Measurements from ENCODE around the gene ACOXL.

Gene ACOXL

DNA sequence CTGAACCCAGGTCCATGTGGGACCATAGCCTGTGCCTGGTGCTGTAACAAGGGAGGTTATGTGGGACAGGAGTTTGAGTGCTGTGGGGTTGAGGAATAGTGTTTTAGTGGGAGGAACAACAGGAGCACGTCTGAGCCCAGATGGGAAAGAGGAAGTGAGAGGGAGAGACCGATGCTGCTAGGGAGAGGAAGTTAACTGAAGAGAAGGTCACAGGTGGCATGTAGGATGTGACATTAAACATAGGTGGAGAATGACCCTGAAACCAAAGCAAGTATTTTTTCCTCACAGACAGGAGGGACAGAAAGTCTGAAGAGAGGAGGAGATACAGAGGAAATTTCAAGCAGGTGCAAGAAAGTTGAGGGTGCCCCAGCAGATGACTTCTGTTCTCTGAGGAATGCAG, 87.8 kb downstream of the ACOXL start:
- no peak for DNase-seq (ENCODE audit: low read depth in 1 of 2, low spot score in 1 of 2)

DNA sequence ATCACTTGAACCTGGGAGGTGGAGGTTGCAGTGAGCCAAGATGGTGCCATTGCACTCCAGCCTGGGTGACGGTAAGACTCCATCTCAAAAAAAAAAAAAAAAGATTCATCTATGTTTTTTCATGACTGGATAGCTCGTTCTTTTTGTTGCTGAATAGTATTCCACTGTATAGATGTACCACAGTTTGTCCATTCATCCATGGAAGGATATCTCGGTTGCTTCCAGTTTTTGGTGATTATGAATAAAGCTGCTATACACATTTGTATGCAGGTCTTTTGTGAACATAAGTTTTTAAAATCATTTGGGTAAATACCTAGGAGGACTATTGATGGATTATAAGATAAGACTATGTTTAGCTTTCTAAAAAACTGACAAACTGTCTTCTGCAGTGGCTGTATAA, 90.8 kb downstream of the ACOXL start:
- DNase-seq (ENCODE audit: low read depth in 1 of 2, low spot score in 1 of 2): no peak

DNA sequence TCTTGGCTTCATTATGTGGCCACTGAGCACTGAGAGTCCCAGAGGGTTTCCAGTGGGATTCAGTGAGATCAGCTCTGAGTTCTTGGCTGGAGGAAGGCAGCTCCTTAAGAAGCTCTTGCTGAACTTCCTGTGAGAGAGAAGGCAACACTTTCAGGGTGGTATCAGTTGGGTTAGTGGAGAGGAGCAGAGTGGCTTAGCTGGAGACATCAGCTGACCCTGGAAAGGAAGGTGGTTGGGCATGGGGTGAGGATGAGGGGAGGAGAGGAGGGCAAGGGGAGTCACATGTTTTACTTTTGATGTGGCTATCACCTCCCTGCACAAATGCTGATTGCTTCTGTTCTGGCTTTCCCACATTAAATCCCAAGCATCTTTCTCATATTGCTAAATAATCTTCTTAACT, 95.1 kb downstream of the ACOXL start:
- DNase-seq (ENCODE audit: low read depth in 1 of 2, low spot score in 1 of 2): no peak

DNA sequence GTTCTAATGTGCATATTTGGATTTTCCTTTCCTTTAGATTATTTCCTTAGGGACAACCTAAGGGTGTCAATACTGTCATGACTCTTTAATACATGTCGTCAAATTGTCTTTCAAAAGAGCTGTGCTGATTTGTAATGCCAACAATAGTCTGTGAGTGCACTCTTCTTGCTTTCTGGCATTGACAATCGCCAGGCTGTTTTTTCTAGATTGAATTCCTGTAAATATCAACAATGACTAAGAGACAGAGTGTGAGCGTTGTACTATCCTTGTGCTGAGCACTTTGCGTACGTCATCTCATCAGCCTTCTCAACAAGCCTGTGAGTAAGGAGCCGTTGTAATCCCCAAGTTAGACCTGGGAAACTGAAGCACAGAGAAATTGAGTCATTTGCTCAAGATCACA, 96.0 kb downstream of the ACOXL start:
- no peak for DNase-seq (ENCODE audit: low read depth in 1 of 2, low spot score in 1 of 2)

DNA sequence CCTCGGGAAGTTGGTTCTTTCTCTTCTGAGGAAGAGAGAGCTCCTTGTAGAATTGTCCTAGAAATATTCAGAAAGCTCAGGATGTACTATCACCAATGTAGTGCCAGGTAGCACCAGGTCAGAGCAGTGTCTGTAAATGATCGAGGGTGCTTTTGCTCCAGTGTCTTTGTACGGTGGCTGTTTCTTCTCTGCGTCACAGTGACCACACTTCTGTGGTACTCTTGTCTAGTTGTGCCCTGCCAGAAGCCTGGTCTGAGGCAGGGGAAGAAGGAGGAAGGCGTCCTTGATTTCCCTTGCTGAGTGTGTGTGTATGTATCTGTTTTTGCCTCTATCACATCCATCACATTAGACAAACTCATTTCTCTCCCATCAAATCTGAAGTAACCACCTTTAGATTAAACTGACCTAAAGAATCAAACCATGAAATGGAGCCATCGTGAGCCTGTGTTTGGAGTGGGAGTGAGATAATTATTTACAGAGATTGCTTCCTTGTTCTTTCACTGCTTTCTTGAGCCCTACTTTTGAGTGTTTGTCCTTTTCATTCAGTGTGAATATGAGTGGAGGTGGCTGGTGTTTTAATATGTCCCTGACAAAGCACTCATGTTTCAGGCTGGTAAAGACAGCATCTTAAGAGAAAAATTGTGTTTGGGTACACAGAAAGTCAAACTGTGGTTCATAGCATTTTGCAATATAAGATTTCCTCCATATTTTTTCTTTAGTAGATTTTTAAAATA, 97.2 kb downstream of the ACOXL start:
- no peak for DNase-seq (ENCODE audit: low read depth in 1 of 2, low spot score in 1 of 2)

DNA sequence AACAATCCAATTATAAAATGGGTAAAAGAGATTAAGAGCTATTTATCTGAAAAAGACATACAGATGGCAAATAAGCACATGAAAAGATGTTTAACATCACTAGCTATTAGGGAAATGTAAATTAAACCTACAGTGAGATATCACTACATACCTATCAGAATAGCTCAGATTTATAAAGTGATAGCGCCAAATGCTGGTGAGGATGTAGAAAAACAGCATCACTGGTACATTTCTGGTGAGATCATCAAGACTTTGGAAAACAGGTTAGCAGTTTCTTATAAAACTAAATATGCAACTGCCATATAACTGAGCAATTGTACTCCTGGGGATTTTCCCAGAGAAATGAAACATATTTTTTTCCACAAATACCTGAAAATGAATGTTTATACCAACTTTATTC, 100.4 kb downstream of the ACOXL start:
- no peak for DNase-seq (ENCODE audit: low read depth in 1 of 2, low spot score in 1 of 2)

DNA sequence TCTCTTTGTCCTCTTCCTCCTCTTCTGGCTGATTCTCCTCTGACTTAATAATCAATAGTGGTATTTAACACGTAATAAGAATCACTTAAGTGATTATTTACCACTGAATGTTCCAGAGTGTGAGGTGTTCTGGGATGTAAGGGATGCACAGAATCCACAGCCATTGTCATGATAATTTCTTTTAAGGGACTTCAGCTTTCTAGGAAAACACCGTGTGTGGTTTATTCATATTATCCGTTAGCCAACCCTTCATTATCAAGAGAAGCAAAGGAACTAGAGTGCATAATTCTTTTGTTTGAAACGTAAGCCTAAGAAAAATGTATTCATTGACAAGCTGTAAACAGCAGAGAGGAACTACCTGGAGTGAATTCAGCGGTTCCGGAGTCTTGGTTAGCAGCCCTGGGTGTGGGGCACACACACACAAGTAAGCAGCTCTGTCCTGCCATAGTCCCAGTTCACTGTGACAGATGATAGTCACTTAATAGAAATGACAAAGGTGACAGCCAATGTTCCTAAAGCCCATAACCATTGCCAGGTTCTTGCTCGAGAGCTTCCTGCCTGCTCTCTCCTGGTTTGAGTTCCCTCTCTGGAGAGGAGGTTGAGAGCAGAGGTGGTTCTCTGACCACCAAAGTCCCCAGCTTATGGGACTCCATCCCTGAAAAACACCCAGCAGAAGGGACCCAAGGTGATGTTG, 101.9 kb downstream of the ACOXL start:
- DNase-seq (ENCODE audit: low read depth in 1 of 2, low spot score in 1 of 2): no peak

DNA sequence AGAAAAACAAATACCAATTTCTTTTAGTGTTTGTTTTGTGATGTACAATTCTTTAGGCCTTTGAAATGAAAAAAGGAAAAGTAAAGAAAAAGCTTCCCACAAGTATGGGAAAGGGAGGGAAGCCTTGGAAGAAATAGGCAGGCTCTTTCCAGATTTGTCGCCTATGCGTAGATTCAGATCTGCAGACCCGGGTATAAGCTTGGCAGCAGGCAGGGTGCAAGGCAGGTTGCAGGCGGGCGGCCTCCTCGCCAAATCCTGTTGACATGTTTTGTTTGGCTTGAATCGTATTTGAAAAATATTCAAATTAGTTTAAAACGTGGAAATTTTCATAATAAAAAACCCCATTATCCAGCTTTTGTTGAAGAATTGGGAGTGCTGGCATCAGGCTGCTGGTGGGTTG, 104.3 kb downstream of the ACOXL start:
- DNase-seq (ENCODE audit: low read depth in 1 of 2, low spot score in 1 of 2): no peak

DNA sequence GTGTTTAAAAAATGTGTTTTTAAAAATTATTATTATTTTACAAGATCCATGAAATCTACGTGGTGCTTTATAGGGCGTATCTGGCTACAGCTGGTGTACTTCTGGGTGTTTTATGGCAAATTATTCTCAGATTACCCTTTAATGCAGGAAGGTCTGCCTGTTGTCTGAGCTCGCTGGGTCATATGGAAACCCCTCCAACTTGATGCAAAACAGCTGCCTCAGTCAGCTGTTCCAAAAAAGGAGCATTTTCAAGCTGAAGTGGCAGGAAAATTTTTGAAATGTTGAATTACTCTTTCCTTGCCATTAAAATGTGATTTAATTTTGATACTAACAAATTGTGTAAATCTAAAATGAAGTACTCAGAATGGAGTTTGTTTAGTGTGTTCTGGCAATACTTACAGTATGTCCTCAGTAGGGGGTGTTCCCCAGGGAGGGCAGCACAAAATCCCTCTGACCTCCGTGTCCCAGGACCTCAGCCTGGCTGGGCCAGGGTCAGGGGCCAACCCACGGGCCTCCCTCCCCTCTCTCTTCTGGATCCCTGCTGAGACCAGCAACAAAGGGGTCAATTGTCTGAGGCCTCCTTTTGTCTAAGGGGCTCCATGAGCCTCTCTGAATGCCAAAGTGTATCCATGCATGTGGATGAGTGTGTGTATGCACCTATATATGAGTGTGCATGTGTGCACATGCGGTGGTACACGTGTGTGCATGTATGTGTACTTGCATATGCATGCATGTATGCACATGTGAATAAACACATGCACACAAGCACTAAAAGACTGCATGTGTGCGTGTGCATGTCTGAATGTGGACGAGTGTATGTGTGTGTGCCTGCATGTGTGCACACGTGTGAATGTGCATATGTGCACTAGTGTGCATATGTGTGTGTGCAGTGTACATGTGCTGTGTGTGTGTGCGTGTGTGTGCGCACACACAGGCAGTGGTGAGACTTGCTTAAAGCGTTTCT, 105.4 kb downstream of the ACOXL start:
- DNase-seq (ENCODE audit: low read depth in 1 of 2, low spot score in 1 of 2): no peak

DNA sequence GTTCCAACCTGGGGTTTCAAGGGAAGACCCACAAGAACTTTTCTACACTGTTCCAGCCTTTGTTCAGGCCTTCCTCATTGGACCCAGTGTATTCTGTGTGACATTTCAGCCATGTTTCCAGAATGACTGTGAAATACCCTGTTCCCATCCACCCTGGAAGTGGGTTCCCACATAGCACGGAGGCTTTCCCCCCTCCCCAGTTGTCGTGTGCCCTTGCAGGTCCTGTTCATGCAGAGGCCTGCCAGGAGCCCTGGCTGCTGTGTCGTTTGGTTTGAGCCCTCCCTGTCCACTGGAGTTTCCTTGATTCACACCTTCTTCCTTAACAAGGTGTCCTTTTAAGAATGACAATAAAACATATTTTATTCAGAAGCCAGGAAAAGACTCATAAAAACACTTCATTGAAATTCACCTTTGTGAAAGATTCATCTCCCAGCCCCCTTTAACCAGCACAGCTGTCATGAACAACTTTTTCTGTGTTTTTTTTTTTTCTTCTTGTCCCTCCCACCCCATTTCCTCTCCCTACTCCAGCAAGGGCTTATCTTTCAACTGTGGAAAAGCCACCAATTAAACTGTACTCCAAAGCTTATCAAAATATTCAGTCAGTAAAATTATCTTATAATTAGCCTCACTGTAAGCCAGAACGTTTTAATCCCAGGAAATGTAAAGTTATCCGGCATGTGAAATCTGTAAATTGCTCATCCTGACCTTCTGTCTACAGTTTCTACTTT, 106.4 kb downstream of the ACOXL start:
- no peak for DNase-seq (ENCODE audit: low read depth in 1 of 2, low spot score in 1 of 2)

DNA sequence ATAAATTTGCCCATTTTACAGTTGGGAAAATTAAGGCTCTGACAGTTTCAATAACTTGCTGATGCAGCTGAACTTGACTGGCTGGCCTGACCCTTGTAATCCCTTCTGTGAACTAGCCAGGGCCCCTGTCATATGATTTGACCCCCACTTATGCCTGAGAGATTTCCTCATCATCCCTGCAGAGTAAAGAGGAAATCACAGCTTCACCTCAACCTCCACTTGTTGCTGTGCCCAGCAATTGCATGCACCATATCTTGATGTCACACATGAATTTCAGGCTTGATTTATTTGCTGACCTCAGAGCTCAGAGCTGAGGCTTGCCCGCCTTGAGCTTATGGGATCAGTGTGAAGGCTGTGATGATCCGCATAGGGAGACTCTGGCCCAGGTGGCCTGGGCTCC, 108.1 kb downstream of the ACOXL start:
- no peak for DNase-seq (ENCODE audit: low read depth in 1 of 2, low spot score in 1 of 2)

DNA sequence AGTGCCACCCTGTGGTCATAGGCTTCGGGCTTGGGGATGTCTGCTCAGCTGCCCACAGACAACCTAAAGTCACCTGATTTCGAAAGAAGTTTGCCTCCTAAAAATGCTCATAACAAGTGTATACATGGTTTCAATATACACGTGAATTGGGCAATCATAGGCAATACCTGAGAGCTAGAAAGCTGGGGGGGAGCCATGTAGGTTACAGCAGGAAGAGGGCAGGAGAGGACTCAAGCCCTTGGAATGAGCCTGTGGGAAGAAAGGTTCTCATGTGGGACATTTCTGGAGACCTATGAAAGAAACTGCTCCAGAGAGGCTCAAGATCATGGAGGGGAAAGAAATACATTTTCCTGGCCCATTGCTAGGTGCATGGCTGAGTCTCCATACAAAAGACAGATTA, 109.7 kb downstream of the ACOXL start:
- no peak for DNase-seq (ENCODE audit: low read depth in 1 of 2, low spot score in 1 of 2)

DNA sequence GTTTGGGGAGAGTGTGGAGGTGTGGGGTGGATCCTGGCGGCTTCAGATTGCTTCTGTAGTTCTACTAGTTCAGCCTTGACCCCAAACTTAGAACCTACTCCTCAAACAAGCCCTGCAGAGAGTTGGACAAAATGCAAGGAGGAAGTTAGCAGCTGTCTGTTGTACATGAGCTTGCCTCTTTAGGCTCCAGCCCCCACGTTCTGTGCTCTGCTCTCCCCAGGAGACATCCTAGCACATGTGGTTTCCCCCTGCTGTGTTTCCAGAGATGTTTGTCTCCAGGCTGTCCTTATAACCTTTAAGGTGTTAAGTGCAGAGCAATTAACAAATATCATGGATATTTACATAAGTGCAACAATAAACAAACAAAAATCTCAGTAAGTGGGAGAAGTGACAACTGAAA, 111.1 kb downstream of the ACOXL start:
- no peak for DNase-seq (ENCODE audit: low read depth in 1 of 2, low spot score in 1 of 2)

DNA sequence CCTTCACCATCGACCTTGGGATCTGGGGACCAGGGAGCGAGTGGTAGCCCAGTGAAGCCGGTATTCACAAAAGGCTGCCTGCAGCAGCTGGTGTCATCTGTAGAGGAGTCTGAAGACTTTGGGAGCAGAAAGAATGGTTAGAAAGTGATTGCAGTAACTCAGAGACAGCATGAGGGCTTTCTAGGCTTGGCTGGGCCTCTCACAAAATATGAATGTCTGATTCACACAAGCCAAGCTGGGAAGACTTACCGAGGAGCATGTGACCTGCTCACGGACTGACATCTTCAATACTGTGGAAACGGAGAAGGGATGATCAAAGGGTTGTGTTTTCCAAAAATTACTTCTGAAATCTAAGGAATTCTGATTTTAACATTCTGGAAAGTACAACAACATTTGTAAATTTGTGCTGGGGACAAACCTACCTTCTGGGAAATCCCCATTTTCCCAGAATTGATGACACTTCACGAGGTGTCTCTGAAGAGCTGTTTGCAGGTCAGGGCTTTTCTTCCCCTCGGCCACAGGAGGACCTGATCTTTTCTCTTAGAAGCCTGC, 111.7 kb downstream of the ACOXL start:
- no peak for DNase-seq (ENCODE audit: low read depth in 1 of 2, low spot score in 1 of 2)

DNA sequence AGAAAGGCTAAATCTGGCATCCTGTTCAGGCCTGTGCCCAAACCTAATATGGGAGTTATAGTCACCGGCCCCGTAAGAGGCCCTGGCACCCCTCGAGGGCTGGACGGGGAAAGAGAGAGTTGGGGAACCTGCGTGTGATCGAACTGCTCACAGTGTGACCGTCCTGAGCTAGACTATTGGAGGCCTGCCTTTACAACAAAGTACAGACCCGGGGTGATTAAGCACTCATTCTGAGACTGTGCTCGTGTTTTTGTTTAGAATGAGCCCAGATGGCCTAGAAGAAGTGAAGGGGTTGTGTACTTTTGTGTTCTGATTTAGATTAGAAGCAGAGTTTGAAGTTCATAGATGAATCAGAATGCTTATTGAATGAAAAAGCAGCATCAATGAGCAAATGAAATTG, 115.3 kb downstream of the ACOXL start:
- DNase-seq (ENCODE audit: low read depth in 1 of 2, low spot score in 1 of 2): no peak

DNA sequence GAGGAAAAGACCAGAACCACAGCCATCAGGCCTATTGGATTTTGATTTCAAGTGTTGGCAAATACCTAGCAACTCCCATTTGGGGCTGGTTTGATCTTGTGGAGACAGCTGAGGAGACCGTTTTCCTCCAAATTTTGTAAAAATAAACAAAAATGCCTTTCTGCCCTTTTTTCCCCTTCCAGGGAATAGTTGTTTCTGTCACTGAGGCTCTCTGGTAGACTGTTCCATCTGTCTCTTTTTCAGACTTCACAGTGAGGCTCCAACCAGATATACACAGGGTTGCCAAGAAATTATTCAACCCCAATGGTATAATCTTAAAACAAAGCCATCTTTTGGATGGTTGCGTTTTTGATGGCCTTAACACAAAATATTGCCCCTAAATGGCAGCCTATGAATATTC, 115.7 kb downstream of the ACOXL start:
- DNase-seq (ENCODE audit: low read depth in 1 of 2, low spot score in 1 of 2): no peak

DNA sequence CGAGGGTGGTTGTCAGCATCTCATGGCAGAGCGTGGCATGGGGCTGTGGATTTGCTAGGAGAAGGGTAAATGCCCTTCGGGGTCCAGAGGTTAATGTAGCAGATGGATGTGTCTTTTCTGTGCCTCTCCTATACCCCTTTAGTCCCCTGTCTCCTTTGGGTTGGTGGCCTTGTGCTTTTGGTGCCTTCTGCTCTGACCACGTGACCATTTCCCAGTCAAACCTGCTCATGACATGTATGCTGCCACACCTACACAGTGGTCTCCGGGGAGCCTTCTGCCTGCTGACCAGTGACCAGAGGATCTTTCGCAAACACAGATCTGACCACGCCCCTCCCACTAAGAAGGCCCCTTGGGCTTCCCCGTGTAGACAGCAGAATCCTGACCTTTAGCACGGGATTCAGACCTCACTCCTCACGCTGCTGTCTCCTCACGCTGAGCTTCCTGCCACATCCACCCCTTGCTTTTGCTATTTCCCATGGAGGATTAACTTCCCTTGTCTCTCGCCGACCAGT, 116.2 kb downstream of the ACOXL start:
- no peak for DNase-seq (ENCODE audit: low read depth in 1 of 2, low spot score in 1 of 2)

DNA sequence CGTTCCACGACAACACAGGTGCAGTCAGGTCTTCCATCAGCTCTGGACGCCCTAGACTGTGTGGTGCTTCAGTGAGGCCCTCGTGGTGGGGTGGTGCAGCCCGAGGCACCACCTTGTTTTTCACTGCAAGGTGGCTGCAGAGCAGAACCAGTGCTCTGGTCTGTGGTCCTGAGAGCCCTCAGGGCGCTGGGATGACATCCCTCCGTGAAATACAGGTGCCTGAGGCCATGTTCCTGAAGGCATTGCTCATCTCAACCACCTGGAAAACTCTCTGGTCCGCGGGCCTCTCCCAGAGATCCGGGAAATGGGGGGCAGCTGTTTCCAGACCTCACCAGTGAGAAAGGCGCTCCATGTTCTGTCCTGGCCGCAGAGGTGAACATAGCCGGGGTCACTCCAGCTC, 119.2 kb downstream of the ACOXL start:
- DNase-seq (ENCODE audit: low read depth in 1 of 2, low spot score in 1 of 2): no peak

DNA sequence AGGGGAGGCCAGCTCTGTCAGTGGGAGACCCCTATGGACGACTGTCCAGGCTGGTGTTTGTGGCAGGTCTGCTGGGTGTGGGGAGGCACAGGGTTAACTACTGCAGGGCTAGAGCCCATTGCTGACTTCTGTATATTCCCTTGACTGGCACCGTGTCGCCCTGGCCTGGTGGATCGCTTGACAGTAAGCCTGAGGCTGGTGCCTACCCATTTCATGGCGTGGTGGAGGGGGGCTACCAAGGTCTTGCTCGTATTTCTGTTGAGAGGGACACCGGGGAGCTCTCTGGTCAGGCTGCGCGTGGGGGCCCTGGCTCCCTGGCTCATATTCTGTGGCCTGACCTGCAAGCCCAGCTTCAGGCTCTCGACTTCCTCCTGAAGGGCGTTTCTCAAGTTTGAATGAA, 119.7 kb downstream of the ACOXL start:
- DNase-seq (ENCODE audit: low read depth in 1 of 2, low spot score in 1 of 2): no peak

DNA sequence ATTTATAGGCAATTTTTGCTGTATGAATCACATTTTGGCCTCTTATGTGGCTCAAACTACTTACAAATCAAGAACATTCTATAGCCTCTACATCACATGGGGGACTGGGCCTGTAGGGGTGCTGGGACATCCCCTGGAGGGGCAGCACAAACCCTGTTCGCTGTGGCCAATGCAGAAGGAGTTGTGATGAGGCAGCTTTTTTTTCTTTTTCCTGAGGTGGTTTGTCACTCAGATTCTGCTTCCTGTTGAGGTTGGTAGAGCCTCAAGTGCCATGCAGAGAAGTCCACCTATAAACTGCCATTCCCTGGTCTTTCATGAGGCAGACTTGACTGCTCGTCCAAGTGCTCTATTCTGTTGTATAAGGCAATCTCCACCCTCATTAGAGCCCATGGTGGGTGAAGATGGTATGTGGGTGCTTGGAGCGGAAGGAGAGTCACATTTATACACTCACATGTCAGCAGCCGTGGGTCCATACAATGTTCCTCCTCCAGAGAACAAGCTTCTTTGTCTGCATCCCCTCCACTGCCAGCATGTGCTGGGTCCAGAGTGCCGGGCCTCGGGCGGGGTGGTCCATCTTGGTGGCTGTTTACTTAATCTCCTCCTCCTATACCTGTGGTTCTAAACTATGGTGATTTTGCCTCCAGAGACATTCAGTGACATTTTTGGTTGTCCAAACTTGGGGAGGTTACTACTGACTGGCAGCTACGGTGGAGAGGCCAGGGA, 120.3 kb downstream of the ACOXL start:
- no peak for DNase-seq (ENCODE audit: low read depth in 1 of 2, low spot score in 1 of 2)
